Measurements from ENCODE around the gene ID3. TPM values are rescaled to one million over a fixed set of nuclear protein-coding genes. Genes with fewer than 3 reads are reported as not detected.
"Not testable (repeated sequence)": the region's sequence is repeated elsewhere in the genome, so short reads cannot be mapped to it uniquely, and the experiment has no call there.

ID3 gene
- total RNA-seq, 1 donor from 2014 or later = 82.4 TPM

- DNase-seq (no peak), ATAC-seq (no peak)
- intact Hi-C loops (cut with micrococcal nuclease) = no loop called here
Observed at GRCh38 chr1:23555986-23556634, 3.2 kb downstream of the ID3 start.

- ATAC-seq (no peak), DNase-seq (peak; percentile 51)
- intact Hi-C loops (cut with micrococcal nuclease) = no loop called here
Observed at GRCh38 chr1:23555270-23555985, 3.9 kb downstream of the ID3 start.

GRCh38 chr1:23554481-23555269, 4.6 kb downstream of the ID3 start:
- DNase-seq (peak; percentile 90), ATAC-seq (peak; percentile 79)
- intact Hi-C loops (cut with micrococcal nuclease) = no loop called here

GRCh38 chr1:23554127-23554480, 5.2 kb downstream of the ID3 start:
- no peak for ATAC-seq
- DNase-seq = no peak
- intact Hi-C loops (cut with micrococcal nuclease) = no loop called here

DNA sequence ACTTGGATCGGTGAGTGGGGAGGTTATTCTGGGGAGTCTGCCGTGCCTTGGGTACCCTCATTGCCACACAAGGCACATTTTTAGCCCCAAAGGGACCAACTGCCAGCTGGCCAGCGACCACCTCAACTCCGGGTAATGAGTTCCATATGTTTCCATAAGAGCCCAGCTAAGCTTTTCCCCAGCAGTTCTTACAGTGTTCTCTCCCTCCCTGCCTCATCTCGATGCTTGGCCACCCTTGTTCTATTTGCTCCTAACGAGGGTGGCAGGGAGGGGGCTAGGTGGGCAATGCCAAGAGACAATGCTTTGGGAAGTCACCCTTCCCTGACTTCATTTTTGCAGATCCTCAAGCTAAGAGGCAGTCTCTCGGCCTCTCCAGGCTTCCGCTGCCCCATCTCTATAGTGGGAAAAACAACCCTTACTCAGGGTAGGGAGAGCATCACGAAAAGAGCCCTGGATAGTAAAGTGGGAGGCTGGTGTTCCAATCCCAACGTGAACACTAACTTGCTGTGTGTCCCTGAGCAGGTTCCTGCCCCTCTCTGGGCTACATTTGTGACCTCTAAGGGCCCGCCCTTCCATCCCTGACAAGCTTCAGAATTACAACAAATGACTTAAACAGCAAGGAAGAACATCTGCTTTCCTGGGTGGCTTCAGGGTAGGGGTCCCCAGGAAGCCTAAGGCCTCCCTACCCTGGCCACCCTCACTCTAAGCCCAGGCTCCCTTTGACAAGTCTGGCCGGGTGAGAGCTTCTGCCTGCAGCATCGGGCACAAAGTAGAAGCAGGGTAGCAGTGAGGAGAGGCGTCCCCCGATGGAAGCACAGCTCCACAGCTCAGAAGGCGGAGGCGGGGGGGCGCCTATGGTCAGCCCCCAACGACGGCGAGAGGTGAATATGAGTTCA, 5.8 kb downstream of the ID3 start:
- intact Hi-C loops (cut with micrococcal nuclease) = no loop called here
- DNase-seq = no peak

DNA sequence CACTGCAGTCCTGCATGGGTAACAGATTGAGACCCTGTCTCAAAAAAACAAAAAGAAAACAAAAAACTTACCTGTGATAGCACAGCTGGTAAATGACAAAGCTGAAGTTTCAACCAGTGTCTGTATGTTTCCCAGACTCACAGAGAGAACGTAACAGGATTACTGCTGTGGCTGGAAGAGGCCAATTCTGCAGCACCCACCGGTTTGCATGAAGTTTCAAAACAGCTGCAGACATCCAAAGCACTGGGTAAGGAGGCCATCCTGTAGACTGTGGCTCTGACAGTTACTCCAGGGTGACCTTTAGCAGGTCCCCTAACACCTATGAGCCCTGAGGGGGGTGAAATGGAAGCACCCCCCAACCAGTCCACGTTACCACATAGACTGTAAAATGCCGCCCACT, 7.5 kb downstream of the ID3 start:
- no peak for DNase-seq
- intact Hi-C loops (cut with micrococcal nuclease) = no loop called here
- ATAC-seq = no peak

More for the DNA sequence above, 5.8 kb downstream of the ID3 start:
- no peak for ATAC-seq

- ATAC-seq = peak; percentile 73
- intact Hi-C loops (cut with micrococcal nuclease) = loop anchor here (5.0 kb wide), 1 partner anchor 199 kb away; no protein-coding TSS in a partner anchor
- DNase-seq = peak; percentile 80
Observed at GRCh38 chr1:23548704-23549143, 10.6 kb downstream of the ID3 start.

GRCh38 chr1:23546897-23547584, 12.3 kb downstream of the ID3 start:
- intact Hi-C loops (cut with micrococcal nuclease) = loop anchor here (5.0 kb wide), 1 partner anchor 200 kb away; no protein-coding TSS in a partner anchor
- ATAC-seq = no peak
- DNase-seq = no peak

- ATAC-seq = no peak
- intact Hi-C loops (cut with micrococcal nuclease) = loop anchor here (5.0 kb wide), 1 partner anchor 201 kb away; no protein-coding TSS in a partner anchor
- DNase-seq = no peak
Observed at GRCh38 chr1:23545851-23546250, 13.4 kb downstream of the ID3 start.

GRCh38 chr1:23544444-23545389, 14.6 kb downstream of the ID3 start:
- ATAC-seq (peak; percentile 70), DNase-seq (peak; percentile 80)
- intact Hi-C loops (cut with micrococcal nuclease) = loop anchor here (1.0 to 5.0 kb wide), 2 partner anchors 93 to 203 kb away; no protein-coding TSS in a partner anchor

DNA sequence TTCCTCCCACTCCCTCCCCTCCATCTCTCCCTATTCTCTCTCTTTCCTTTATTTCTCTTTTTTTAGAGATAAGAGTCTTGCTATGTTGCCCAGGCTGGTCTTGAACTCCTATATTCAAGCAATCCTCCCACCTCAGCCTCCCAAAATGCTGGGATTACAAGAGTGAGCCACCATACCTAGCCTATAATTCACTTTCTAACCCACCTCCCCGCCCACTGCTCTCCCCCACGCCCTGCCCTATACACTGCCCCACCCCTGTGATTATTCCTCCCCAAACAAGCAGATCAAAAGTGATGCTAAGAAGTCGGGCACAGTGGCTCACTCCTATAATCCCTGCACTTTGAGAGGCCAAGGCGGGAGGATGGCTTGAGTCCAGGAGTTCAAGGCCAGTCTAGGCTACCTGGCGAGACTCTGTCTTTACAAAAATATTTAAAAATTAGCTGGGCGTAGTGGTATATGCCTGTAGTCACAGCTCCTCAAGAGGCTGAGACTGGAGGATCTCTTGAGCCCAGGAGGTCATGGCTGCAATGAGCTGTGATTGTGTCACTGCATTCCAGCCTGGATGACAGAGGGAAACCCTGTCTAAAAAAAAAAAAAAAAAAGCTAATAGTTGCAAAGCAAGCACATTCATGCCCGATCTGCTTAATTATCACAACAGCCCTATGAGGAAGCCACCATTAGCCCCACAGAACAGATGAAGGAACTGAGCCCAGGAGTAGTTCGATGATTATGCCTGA, 15.4 kb downstream of the ID3 start:
- no peak for DNase-seq
- intact Hi-C loops (cut with micrococcal nuclease) = loop anchor here (1.0 kb wide), 1 partner anchor 93 kb away; no protein-coding TSS in a partner anchor
- ATAC-seq = no peak

GRCh38 chr1:23542940-23543339, 16.4 kb downstream of the ID3 start:
- intact Hi-C loops (cut with micrococcal nuclease); DNase-seq; ATAC-seq: not testable (repeated sequence)

- intact Hi-C loops (cut with micrococcal nuclease) = no loop called here
- DNase-seq (peak; percentile 88), ATAC-seq (peak; percentile 89)
Observed at GRCh38 chr1:23539698-23540266, 19.5 kb downstream of the ID3 start.

GRCh38 chr1:23537296-23537973, 21.9 kb downstream of the ID3 start:
- intact Hi-C loops (cut with micrococcal nuclease) = no loop called here
- no peak for DNase-seq

DNA sequence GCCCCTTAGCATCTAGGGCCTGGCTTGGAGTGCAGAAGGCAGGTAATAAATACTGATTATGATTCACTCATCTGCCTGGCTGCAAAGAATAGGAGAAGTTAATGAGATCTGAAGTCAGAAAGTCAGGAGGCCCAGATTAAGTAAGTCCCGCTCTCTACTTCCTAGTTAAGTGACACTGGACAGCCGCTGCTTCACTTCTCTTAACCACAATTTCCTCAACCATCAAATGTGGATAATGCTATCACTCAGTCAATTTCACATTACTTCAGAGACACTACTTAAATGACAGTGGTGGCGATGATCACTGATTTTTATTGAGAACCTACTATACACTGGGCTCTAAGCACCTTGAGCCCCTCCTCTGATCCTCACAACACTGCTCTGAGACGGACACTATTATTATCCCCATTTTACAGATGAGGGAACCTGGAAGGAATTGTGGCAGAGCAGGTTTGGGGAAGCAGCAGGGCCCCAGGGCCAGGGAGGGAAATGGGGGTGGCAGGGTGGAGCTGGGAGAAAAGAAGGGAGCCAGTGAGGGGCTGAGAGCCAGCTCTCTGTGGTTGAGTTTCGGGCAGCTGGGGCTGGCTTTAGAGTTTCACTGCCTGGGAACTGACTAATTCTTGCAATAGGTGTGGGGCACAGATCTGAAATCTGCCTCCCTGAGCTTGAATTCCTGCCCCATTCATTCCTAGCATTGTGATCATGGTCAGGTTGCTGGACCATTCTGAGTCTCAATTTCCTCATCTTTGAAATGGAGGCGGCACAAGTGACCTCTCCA, 25.9 kb downstream of the ID3 start:
- no peak for ATAC-seq
- no peak for DNase-seq
- intact Hi-C loops (cut with micrococcal nuclease) = no loop called here

More at GRCh38 chr1:23537296-23537973, 21.9 kb downstream of the ID3 start:
- no peak for ATAC-seq
